Measurements from ENCODE around the gene PPFIBP2. TPM values are rescaled to one million over a fixed set of nuclear protein-coding genes. Genes with fewer than 3 reads are reported as not detected.

PPFIBP2 gene
- total RNA-seq = 6.6 and 10.7 TPM in 2 replicates

DNA sequence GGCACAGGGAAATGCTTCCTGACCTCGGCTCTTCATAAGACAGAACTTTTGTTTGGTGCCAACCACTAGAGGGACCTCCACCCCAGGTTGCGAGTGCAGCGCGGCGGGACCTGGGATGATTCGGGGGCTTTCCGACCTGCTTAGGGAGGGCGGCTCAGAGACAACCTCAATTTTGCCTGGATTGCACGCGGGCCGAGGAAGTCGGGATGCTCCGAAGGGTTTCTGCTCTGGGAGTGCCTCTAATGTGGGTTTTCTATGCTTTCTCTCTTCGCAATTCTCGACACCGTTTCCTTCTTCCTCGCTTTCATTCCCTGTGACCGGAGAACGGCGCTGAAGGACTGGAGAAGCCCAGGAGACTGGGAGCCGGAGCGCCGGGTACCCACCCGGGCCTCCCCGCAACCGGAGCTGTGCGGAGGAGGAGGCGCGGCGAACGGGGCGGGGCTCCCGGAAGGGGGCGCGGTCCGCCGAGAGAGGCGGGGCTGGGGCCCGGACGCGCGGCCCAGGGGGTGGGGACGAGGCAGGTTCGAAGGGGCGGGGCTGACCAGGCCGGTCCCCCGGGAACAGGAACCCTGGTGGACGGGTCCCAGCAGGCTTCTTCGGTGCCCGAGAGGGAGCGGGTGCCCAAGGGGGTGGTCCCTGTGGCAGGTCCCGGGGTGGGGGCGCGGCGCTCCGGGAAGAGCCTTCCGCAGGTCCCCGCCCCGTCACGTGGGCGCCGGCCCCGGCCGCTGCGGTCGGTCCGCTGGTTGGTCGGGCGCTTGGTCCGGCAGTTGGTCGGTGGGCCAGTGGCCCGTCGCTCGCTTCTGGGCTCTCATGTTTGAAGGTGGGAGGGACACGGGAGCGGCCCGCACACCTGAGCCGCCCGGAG lies at the start of gene PPFIBP2:
PPFIBP2 (plus strand) TSS at position 766 of the 865 bp plus-strand sequence. CDS start 35,477 bp downstream, outside the sequence.

DNA sequence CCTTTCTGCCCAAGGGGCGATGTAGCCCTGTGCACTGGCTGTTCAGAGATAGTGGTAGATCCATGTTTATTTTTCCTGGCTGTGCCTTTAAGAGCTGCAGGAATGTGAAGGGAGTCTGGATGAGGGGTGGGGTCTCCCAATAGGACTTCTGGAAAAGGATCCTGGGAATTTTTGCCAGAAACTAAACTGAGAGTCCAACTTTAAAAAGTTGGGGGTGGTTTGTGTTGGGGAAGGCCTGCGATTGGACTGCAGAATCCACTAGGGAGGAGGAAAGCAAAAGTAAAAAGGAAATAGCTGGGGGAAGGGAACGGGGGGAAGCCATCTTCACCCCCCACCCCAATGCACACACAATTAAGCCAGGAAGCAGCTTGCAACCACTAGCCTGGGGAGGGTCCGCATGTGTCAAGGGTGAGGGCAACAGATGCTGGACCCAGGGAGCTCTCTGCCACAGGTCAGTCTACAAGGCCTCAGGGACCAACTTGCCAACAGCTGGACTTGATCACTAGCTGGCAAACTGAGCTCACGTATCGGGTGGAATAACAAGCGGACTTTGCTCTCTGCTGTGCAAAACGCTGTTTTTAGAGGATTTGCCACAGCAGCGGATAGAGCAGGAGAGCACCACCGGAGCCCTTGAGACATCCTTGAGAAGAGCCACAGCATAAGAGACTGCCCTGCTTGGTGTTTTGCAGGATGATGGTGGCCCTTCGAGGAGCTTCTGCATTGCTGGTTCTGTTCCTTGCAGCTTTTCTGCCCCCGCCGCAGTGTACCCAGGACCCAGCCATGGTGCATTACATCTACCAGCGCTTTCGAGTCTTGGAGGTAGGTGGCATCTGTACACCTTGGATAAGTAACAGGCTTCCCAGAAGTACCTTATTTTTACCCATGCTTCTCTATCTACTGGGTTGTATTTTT lies 28.4 kb upstream of the PPFIBP2 start, which contains the start of gene OLFML1:
OLFML1 (plus strand) TSS at position 321 of the 912 bp plus-strand sequence; CDS start at position 691, 370 bp downstream.

DNA sequence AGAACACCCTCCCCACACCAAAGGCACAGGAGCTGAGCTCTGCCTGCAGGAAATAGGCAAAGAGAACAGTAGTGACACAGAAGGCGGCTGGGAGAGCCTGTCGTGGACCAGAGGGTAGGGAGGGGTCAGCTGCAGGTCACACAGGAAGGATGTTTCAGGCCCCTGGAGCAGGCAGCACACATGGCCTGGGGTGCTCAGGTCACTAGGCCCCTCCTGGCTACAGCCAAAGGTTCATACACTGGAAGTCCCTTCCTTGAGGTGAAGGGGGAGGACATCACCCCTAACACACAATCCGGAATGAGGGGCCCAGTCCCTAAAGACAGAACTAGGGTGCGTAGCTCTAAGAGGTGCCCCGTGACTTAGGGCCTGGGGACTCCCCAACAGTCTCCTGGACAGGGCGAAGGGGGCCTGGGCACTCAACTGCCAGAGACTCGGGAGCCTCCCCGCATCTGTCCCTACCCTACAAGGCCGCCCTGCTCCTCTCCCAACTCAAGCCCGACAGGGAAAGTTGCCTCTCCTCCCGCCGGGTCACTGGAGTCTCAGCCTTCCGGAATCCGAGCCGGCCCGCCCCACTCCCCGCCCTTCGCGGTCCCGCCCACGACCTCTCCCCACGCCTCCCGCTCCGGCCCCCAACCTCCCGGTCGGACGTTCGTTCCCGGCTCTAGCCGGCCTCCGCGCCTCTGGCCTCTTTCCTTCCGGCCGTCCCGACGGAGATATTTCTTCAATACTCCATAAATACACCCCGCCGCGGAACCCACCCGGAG lies 159.3 kb downstream of the PPFIBP2 start, which contains the start of gene CYB5R2:
CYB5R2 (minus strand) TSS at position 541 of the 764 bp plus-strand sequence. CDS start 675 bp downstream, outside the sequence.

Other genes with a start within 250 kb of the PPFIBP2 start
- gene OLFML1, start 28.5 kb upstream of the PPFIBP2 start, total RNA-seq = 2.8 and 5.6 TPM in 2 replicates
- gene CYB5R2, start 159.5 kb downstream of the PPFIBP2 start, total RNA-seq = 10.3 and 10.5 TPM in 2 replicates
- gene OVCH2, start 192.5 kb downstream of the PPFIBP2 start, total RNA-seq = not detected in 2 replicates

Measured in cardiac atrium fibroblast (primary cell).